GM23338 (cell line): Measurements from ENCODE around the gene RSAD1. TPM values are rescaled to one million over a fixed set of nuclear protein-coding genes. Genes with fewer than 3 reads are reported as not detected.

ENCODE experiments used
- ATAC-seq: fragments of 200-7000 bp; cut with Tn5 transposase; 3 replicates; pipeline ENCODE4 v1.9.1; 2020
- DNase-seq: peaks from one replicate; pipeline ENCODE4 v3.0.0-alpha.2; 2015; ENCODE audit warnings: low spot score
- H2AFZ ChIP-seq: fragments of 200-600 bp; sonication (generic); 2 replicates; pipeline ENCODE4 v1.8.0; 2016; ENCODE audit warnings: antibody characterized with exemption, mild to moderate bottlenecking, moderate library complexity
- H3F3A ChIP-seq: fragments of 200-600 bp; sonication (generic); replicated peaks from 2 replicates; pipeline ENCODE4 v1.8.0; 2017; ENCODE audit warnings: antibody characterized with exemption, mixed run types, low read depth
- H3K27ac ChIP-seq: fragments of 200-600 bp; sonication (generic); 2 replicates; pipeline ENCODE4 v1.6.1; 2016; ENCODE audit warnings: low read depth
- H3K27me3 ChIP-seq: fragments of 200-600 bp; sonication (generic); 2 replicates; pipeline ENCODE4 v1.8.0; 2016; ENCODE audit warnings: mild to moderate bottlenecking, mixed run types, moderate library complexity; ENCODE audit not compliant: insufficient read depth
- H3K36me3 ChIP-seq: fragments of 200-600 bp; sonication (generic); 2 replicates; pipeline ENCODE4 v1.8.0; 2016; ENCODE audit warnings: mild to moderate bottlenecking; ENCODE audit not compliant: insufficient read depth
- H3K4me1 ChIP-seq: fragments of 200-600 bp; sonication (generic); 2 replicates; pipeline ENCODE4 v1.8.0; 2016; ENCODE audit warnings: mild to moderate bottlenecking, moderate library complexity; ENCODE audit not compliant: insufficient read depth
- H3K4me2 ChIP-seq: fragments of 200-600 bp; sonication (generic); 2 replicates; pipeline ENCODE4 v1.7.1; 2017; ENCODE audit warnings: mixed run types
- H3K4me3 ChIP-seq: fragments of 200-600 bp; sonication (generic); 2 replicates; pipeline ENCODE4 v1.6.1; 2016; ENCODE audit warnings: mixed run types
- H3K79me2 ChIP-seq: fragments of 200-600 bp; sonication (generic); replicated peaks from 2 replicates; pipeline ENCODE4 v1.8.0; 2017; ENCODE audit warnings: mild to moderate bottlenecking; ENCODE audit not compliant: insufficient read depth
- H3K9me2 ChIP-seq: fragments of 200-600 bp; sonication (generic); 2 replicates; pipeline ENCODE4 v1.8.0; 2017; ENCODE audit not compliant: insufficient read depth
- H4K20me1 ChIP-seq: fragments of 200-600 bp; sonication (generic); replicated peaks from 2 replicates; pipeline ENCODE4 v1.8.0; 2017; ENCODE audit warnings: mild to moderate bottlenecking; ENCODE audit not compliant: insufficient read depth
- H3K27ac Mint-ChIP-seq: 2 replicates; pipeline ENCODE4 v1.8.0; 2020; ENCODE audit warnings: inconsistent platforms, mild to moderate bottlenecking, moderate library complexity, mixed read lengths
- H3K27me3 Mint-ChIP-seq: 3 replicates; pipeline ENCODE4 v1.8.0; 2022; ENCODE audit warnings: low read depth, mild to moderate bottlenecking, moderate library complexity, mixed read lengths, inconsistent platforms; ENCODE audit not compliant: insufficient read depth, poor library complexity
- H3K36me3 Mint-ChIP-seq: 3 replicates; pipeline ENCODE4 v1.8.0; 2021; ENCODE audit warnings: low read depth, mild to moderate bottlenecking, inconsistent platforms, moderate library complexity, mixed read lengths
- H3K4me1 Mint-ChIP-seq: 3 replicates; pipeline ENCODE4 v1.8.0; 2020; ENCODE audit warnings: mild to moderate bottlenecking, inconsistent platforms, mixed read lengths
- H3K4me3 Mint-ChIP-seq: 3 replicates; pipeline ENCODE4 v1.8.0; 2021; ENCODE audit warnings: moderate library complexity, mild to moderate bottlenecking, inconsistent platforms, mixed read lengths
- H3K9me3 Mint-ChIP-seq: 3 replicates; pipeline ENCODE4 v1.8.0; 2020; ENCODE audit warnings: moderate library complexity, mild to moderate bottlenecking, inconsistent platforms, mixed read lengths
- CREB1 ChIP-seq: fragments of 250-450 bp; sonication (Bioruptor Pico); IDR thresholded peaks from 2 replicates; pipeline ENCODE4 v1.5.0; 2020; ENCODE audit warnings: low read depth, mild to moderate bottlenecking, moderate library complexity
- ETS1 ChIP-seq: IDR thresholded peaks from 2 replicates; pipeline ENCODE4 v1.6.1; 2016; ENCODE audit warnings: antibody characterized with exemption
- EZH2 ChIP-seq: fragments of 200-600 bp; sonication (generic); IDR thresholded peaks from one replicate; pipeline ENCODE4 v1.8.0; 2017; ENCODE audit warnings: antibody characterized with exemption, mild to moderate bottlenecking, low read depth; ENCODE audit not compliant: unreplicated experiment
- EZH2phosphoT487 ChIP-seq: fragments of 200-600 bp; sonication (generic); IDR thresholded peaks from one replicate; pipeline ENCODE4 v1.8.1; 2018; ENCODE audit warnings: antibody characterized with exemption; ENCODE audit not compliant: unreplicated experiment
- JUNB ChIP-seq: IDR thresholded peaks from one replicate; pipeline ENCODE4 v1.6.1; 2016; ENCODE audit warnings: antibody characterized with exemption; ENCODE audit not compliant: unreplicated experiment
- NANOG ChIP-seq: IDR thresholded peaks from 2 replicates; pipeline ENCODE4 v1.6.1; 2016; ENCODE audit warnings: antibody characterized with exemption, borderline replicate concordance
- POLR2AphosphoS5 ChIP-seq: IDR thresholded peaks from 2 replicates; pipeline ENCODE4 v1.6.1; 2016; ENCODE audit warnings: antibody characterized with exemption, low read depth
- STAT1 ChIP-seq: IDR thresholded peaks from one replicate; pipeline ENCODE4 v1.6.1; 2016; ENCODE audit warnings: antibody characterized with exemption; ENCODE audit not compliant: unreplicated experiment
- ZNF114 ChIP-seq: fragments of 250-450 bp; sonication (Bioruptor Pico); IDR thresholded peaks from 2 replicates; pipeline ENCODE4 v1.5.0; 2020; ENCODE audit warnings: mild to moderate bottlenecking, moderate library complexity
- ZNF331 ChIP-seq: fragments of 250-450 bp; sonication (Bioruptor Pico); IDR thresholded peaks from 2 replicates; pipeline ENCODE4 v1.5.0; 2020; ENCODE audit warnings: low read depth, mild to moderate bottlenecking, moderate library complexity
- ZNF462 ChIP-seq: fragments of 250-450 bp; sonication (Bioruptor Pico); IDR thresholded peaks from 2 replicates; pipeline ENCODE4 v1.5.0; 2020; ENCODE audit warnings: mild to moderate bottlenecking, moderate library complexity
- polyA plus RNA-seq: library from polyadenylated mRNA; unstranded; fragments of >200 nt; fragmentation: Nextera tagmentation; extraction: Ambion mirVana; gene quantifications from 2 replicates; pipeline ENCODE4 v1.2.1, GENCODE V29; 2016
- total RNA-seq: library from RNA; depleted of rRNA; stranded (reverse); fragments of >200 nt; shearing (Covaris generic); gene quantifications from 2 replicates; pipeline ENCODE4 v1.2.3, GENCODE V29; 2014
- TF ChIP-seq, protein P1 (sequence below), 2 experiments: fragments of 200-600 bp in 1 of 2; sonication (generic) in 1 of 2; conservative IDR thresholded peaks; 2 replicates each; pipeline versions ENCODE4 v1.5.1 to v1.6.1; 2016 to 2017; ENCODE audit warnings: antibody characterized with exemption in 2 of 2, low read depth in 2 of 2, mild to moderate bottlenecking in 2 of 2, moderate library complexity in 1 of 2
- TF ChIP-seq, protein P2 (sequence below): IDR thresholded peaks from one replicate; pipeline ENCODE4 v1.6.1; 2018; ENCODE audit warnings: antibody characterized with exemption; ENCODE audit not compliant: unreplicated experiment

Gene RSAD1
- total and polyA plus RNA-seq, 2 experiments from 2014 or later: 18.4 to 28.7 TPM

DNA sequence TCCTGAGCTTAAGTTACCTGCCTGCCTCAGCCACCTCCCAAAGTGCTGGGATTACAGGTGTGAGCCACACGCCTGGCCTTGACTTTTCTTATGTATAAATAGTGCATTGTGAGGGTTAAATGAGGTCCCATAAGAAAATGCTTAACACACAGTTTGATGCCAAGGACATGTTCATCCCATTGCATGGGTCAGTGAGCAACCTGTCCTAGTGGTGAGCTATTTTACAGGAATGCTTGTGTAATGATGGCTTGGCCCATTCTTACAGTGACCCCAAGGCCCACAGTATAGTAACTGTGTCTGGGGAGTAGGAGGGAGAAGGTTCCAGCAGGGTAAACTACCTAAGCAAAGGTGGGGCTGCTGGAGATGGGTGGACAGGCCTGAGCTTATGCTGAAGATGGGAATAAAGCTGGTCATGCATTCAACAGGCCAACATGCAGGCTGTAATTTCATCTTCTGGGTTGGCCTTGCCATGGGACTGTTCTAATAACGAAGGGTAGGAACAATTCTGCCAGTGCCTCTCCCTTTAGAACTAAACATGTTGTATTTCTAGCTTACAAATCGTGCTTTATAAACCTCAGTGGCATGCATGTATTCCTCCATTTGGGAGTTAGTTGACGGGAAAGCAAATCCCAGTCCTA, 46.4 kb upstream of the RSAD1 start:
- no peak overlapping the region for H3K27ac Mint-ChIP-seq
- no peaks in the 10 kb centered on the region; the same call in 1 of the 3 replicates for H3K9me3 Mint-ChIP-seq

More for the DNA sequence above, 46.4 kb upstream of the RSAD1 start:
- Histone ChIP-seq H2AFZ (no peak overlapping the region), H3K4me3 (no peak overlapping the region), H3F3A (peaks cover 2% of the 10 kb centered on the region; the same call in 1 of the 2 replicates), H3K4me2 (no peak overlapping the region), H4K20me1 (no peaks in the 10 kb centered on the region), H3K4me1 (peaks cover 5% of the 10 kb centered on the region), H3K79me2 (peaks cover 5% of the 10 kb centered on the region), H3K36me3 (no peaks in the 10 kb centered on the region), H3K9me2 (no peaks in the 10 kb centered on the region), H3K27me3 (no peaks in the 10 kb centered on the region), H3K27ac (no peak overlapping the region)
- no peak for DNase-seq
- Mint-ChIP-seq H3K27me3 (peaks cover 8% of the 10 kb centered on the region), H3K36me3 (no peaks in the 10 kb centered on the region), H3K4me1 (peaks cover 7% of the 10 kb centered on the region; the same call in 2 of the 3 replicates), H3K4me3 (no peak overlapping the region)
- no peak for ATAC-seq
- TF ChIP-seq STAT1: no peak
- TF ChIP-seq CREB1: no peak
- TF ChIP-seq, protein P1, sequence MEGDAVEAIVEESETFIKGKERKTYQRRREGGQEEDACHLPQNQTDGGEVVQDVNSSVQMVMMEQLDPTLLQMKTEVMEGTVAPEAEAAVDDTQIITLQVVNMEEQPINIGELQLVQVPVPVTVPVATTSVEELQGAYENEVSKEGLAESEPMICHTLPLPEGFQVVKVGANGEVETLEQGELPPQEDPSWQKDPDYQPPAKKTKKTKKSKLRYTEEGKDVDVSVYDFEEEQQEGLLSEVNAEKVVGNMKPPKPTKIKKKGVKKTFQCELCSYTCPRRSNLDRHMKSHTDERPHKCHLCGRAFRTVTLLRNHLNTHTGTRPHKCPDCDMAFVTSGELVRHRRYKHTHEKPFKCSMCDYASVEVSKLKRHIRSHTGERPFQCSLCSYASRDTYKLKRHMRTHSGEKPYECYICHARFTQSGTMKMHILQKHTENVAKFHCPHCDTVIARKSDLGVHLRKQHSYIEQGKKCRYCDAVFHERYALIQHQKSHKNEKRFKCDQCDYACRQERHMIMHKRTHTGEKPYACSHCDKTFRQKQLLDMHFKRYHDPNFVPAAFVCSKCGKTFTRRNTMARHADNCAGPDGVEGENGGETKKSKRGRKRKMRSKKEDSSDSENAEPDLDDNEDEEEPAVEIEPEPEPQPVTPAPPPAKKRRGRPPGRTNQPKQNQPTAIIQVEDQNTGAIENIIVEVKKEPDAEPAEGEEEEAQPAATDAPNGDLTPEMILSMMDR (conservative IDR thresholded peaks at IDR 0.05; ENCODE audit: low read depth in 2 of 2): no peak
- TF ChIP-seq EZH2: no peak
- no peak for TF ChIP-seq ZNF331 (CRISPR knock-in tag)
- no peak for TF ChIP-seq ZNF462 (CRISPR knock-in tag)
- TF ChIP-seq, protein P2, sequence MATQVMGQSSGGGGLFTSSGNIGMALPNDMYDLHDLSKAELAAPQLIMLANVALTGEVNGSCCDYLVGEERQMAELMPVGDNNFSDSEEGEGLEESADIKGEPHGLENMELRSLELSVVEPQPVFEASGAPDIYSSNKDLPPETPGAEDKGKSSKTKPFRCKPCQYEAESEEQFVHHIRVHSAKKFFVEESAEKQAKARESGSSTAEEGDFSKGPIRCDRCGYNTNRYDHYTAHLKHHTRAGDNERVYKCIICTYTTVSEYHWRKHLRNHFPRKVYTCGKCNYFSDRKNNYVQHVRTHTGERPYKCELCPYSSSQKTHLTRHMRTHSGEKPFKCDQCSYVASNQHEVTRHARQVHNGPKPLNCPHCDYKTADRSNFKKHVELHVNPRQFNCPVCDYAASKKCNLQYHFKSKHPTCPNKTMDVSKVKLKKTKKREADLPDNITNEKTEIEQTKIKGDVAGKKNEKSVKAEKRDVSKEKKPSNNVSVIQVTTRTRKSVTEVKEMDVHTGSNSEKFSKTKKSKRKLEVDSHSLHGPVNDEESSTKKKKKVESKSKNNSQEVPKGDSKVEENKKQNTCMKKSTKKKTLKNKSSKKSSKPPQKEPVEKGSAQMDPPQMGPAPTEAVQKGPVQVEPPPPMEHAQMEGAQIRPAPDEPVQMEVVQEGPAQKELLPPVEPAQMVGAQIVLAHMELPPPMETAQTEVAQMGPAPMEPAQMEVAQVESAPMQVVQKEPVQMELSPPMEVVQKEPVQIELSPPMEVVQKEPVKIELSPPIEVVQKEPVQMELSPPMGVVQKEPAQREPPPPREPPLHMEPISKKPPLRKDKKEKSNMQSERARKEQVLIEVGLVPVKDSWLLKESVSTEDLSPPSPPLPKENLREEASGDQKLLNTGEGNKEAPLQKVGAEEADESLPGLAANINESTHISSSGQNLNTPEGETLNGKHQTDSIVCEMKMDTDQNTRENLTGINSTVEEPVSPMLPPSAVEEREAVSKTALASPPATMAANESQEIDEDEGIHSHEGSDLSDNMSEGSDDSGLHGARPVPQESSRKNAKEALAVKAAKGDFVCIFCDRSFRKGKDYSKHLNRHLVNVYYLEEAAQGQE: no peak
- TF ChIP-seq ETS1: no peak
- no peak for TF ChIP-seq EZH2phosphoT487
- TF ChIP-seq ZNF114: no peak
- no peak for TF ChIP-seq JUNB
- TF ChIP-seq POLR2AphosphoS5: no peak
- TF ChIP-seq NANOG: no peak
